IMR-90 (cell line): ENCODE data around the gene CAPS. TPM values are rescaled to one million over a fixed set of nuclear protein-coding genes. Genes with fewer than 3 reads are reported as not detected.
A peak's percentile ranks its signal among the peaks of the same experiment; 100 is the strongest.

ENCODE experiments used
- ATAC-seq: fragments of 200-7000 bp; cut with Tn5 transposase; 2 replicates; pipeline ENCODE4 v1.9.1; 2020; ENCODE audit warnings: low read depth, mild to moderate bottlenecking, moderate library complexity
- BruUV-seq: library from RNA; stranded (reverse); fragments of 400-500 nt; replicated peaks from 2 replicates; lab custom pipeline; 2021; lab: Mats Ljungman, UMichigan
- CTCF ChIA-PET: fragments of 300-600 bp; formaldehyde crosslinking; extraction: SDS; loops from one replicate; lab custom pipeline; 2021; ENCODE audit warnings: antibody characterized with exemption; lab: Yijun Ruan, JAX
- POLR2A ChIA-PET: fragments of 300-600 bp; sonication (Branson Sonifier 250); formaldehyde crosslinking; loops from one replicate; lab custom pipeline; 2022; ENCODE audit warnings: antibody characterized with exemption; ENCODE audit not compliant: unreplicated experiment; lab: Charles Lee
- DNase-seq: peaks from one replicate; pipeline ENCODE4 v3.0.0; 2013
- H2AFZ ChIP-seq: replicated peaks from 2 replicates; pipeline ENCODE3; 2013; ENCODE audit warnings: low read length, mild to moderate bottlenecking; ENCODE audit not compliant: poor library complexity
- H2AK5ac ChIP-seq: 2 replicates; pipeline ENCODE4 v1.6.1; 2013; ENCODE audit warnings: low read depth, low read length, inconsistent platforms
- H2AK9ac ChIP-seq: replicated peaks from 2 replicates; pipeline ENCODE3; 2013; ENCODE audit warnings: mild to moderate bottlenecking, low read depth, low read length, moderate library complexity; ENCODE audit not compliant: poor library complexity
- H2BK120ac ChIP-seq: 2 replicates; pipeline ENCODE4 v1.6.1; 2013; ENCODE audit warnings: low read depth, low read length, inconsistent platforms
- H2BK15ac ChIP-seq: 3 replicates; pipeline ENCODE4 v1.6.1; 2013; ENCODE audit warnings: low read depth, low read length, inconsistent platforms
- H2BK20ac ChIP-seq: 2 replicates; pipeline ENCODE4 v1.6.1; 2013; ENCODE audit warnings: low read depth, mild to moderate bottlenecking, inconsistent platforms, low read length, moderate library complexity
- H2BK5ac ChIP-seq: 2 replicates; pipeline ENCODE4 v1.6.1; 2013; ENCODE audit warnings: mild to moderate bottlenecking, low read depth, low read length, inconsistent platforms; ENCODE audit not compliant: poor library complexity, severe bottlenecking
- H3K14ac ChIP-seq: replicated peaks from 2 replicates; pipeline ENCODE4 v1.6.1; 2013; ENCODE audit warnings: low read depth, low read length, inconsistent platforms
- H3K18ac ChIP-seq: 2 replicates; pipeline ENCODE4 v1.6.1; 2013; ENCODE audit warnings: low read depth, low read length, control low read depth
- H3K23ac ChIP-seq: 2 replicates; pipeline ENCODE4 v1.6.1; 2013; ENCODE audit warnings: low read depth, low read length, inconsistent platforms
- H3K27ac ChIP-seq: 2 replicates; pipeline ENCODE4 v1.5.1; 2013; ENCODE audit warnings: mild to moderate bottlenecking, control low read depth, low read length; ENCODE audit not compliant: insufficient read depth
- H3K27me3 ChIP-seq: 2 replicates; pipeline ENCODE4 v1.6.1; 2013; ENCODE audit warnings: low read length; ENCODE audit not compliant: control insufficient read depth, insufficient read depth
- H3K36me3 ChIP-seq: 2 replicates; pipeline ENCODE4 v1.6.1; 2013; ENCODE audit warnings: low read length, mixed read lengths; ENCODE audit not compliant: control insufficient read depth, insufficient read depth
- H3K4ac ChIP-seq: 2 replicates; pipeline ENCODE4 v1.6.1; 2013; ENCODE audit warnings: low read depth, low read length, inconsistent platforms
- H3K4me1 ChIP-seq: 2 replicates; pipeline ENCODE4 v1.6.1; 2013; ENCODE audit warnings: low read length, mixed read lengths; ENCODE audit not compliant: control insufficient read depth, insufficient read depth
- H3K4me2 ChIP-seq: 2 replicates; pipeline ENCODE4 v1.6.1; 2013; ENCODE audit warnings: low read depth, mild to moderate bottlenecking, control low read depth, low read length, moderate library complexity
- H3K4me3 ChIP-seq: 2 replicates; pipeline ENCODE4 v1.5.1; 2013; ENCODE audit warnings: low read depth, mild to moderate bottlenecking, control low read depth, low read length, moderate library complexity; ENCODE audit not compliant: insufficient read depth
- H3K56ac ChIP-seq: 2 replicates; pipeline ENCODE4 v1.6.1; 2013; ENCODE audit warnings: low read length, inconsistent platforms; ENCODE audit not compliant: insufficient read depth; ENCODE audit errors: extremely low read depth
- H3K79me1 ChIP-seq, 2 experiments: 2 replicates each; pipeline ENCODE4 v1.6.1; 2013; ENCODE audit warnings: low read length in 2 of 2, inconsistent platforms in 1 of 2, low read depth in 1 of 2
- H3K9ac ChIP-seq: 2 replicates; pipeline ENCODE4 v1.6.1; 2013; ENCODE audit warnings: low read depth, low read length, control low read depth
- H3K9me1 ChIP-seq: 2 replicates; pipeline ENCODE4 v1.6.1; 2013; ENCODE audit warnings: low read length, inconsistent platforms; ENCODE audit not compliant: insufficient read depth
- H3K9me3 ChIP-seq: 2 replicates; pipeline ENCODE4 v1.6.1; 2013; ENCODE audit warnings: low read length; ENCODE audit not compliant: control insufficient read depth, insufficient read depth
- H4K20me1 ChIP-seq: 2 replicates; pipeline ENCODE4 v1.6.1; 2013; ENCODE audit warnings: low read length, inconsistent platforms; ENCODE audit not compliant: insufficient read depth
- H4K5ac ChIP-seq: 2 replicates; pipeline ENCODE4 v1.6.1; 2013; ENCODE audit warnings: mild to moderate bottlenecking, low read depth, low read length, control low read depth
- H4K8ac ChIP-seq, 2 experiments: 2 replicates each; pipeline ENCODE4 v1.6.1; 2013; ENCODE audit warnings: low read depth in 2 of 2, low read length in 2 of 2, control low read depth in 1 of 2, inconsistent platforms in 1 of 2
- H4K91ac ChIP-seq: 2 replicates; pipeline ENCODE4 v1.6.1; 2013; ENCODE audit warnings: low read depth, low read length, inconsistent platforms; ENCODE audit not compliant: insufficient read depth
- ELK1 ChIP-seq: fragments of 150-350 bp; IDR thresholded peaks from 2 replicates; pipeline ENCODE4 v1.6.1; 2016; ENCODE audit warnings: low read depth, mild to moderate bottlenecking, low read length, moderate library complexity, borderline replicate concordance
- MAFK ChIP-seq: IDR thresholded peaks from 2 replicates; pipeline ENCODE4 v1.6.1; 2012; ENCODE audit warnings: low read depth, low read length, improper control_type of control experiment
- MXI1 ChIP-seq: IDR thresholded peaks from 2 replicates; pipeline ENCODE4 v1.6.1; 2012; ENCODE audit warnings: low read depth, mild to moderate bottlenecking, low read length, moderate library complexity, borderline replicate concordance
- RCOR1 ChIP-seq: IDR thresholded peaks from 2 replicates; pipeline ENCODE4 v1.6.1; 2012; ENCODE audit warnings: mild to moderate bottlenecking, low read length, improper control_type of control experiment; ENCODE audit not compliant: insufficient replicate concordance
- RFX5 ChIP-seq: IDR thresholded peaks from 2 replicates; pipeline ENCODE4 v1.8.0; 2012; ENCODE audit warnings: low read depth, mild to moderate bottlenecking, low read length, moderate library complexity
- USF2 ChIP-seq: fragments of 150-350 bp; IDR thresholded peaks from 2 replicates; pipeline ENCODE4 v1.6.1; 2017; ENCODE audit warnings: mild to moderate bottlenecking, antibody characterized with exemption, low read length, low read depth
- WGBS, 2 experiments: methylation state at CpG; one replicate each; pipeline versions ENCODE4 v1.1.5 to v1.1.7; 2013; ENCODE audit warnings: missing lambda C conversion rate in 2 of 2; ENCODE audit not compliant: insufficient read length in 1 of 2; ENCODE audit errors: extremely low coverage in 2 of 2; 5-methylcytosine and 5-hydroxymethylcytosine counted together
- dilution Hi-C: fragments of 300-500 bp; cut with HindIII; formaldehyde crosslinking; loops from one replicate; pipeline ENCODE4 v1.14.3; 2018; ENCODE audit warnings: low sequenced_read_pairs; ENCODE audit not compliant: unreplicated experiment
- in situ Hi-C: fragments of 300-500 bp; cut with MboI; formaldehyde crosslinking; loops from 3 replicates; pipeline ENCODE4 v1.14.3; 2019; ENCODE audit warnings: low sequenced_read_pairs, inconsistent platforms, mixed read lengths
- intact Hi-C: fragments of 100-400 bp; cut with micrococcal nuclease; formaldehyde crosslinking; loops from 2 replicates; pipeline ENCODE4 v1.10.0; 2022
- polyA plus RNA-seq, 3 experiments: library from polyadenylated mRNA; depleted of rRNA; stranded (reverse); fragments of >200 nt; gene quantifications; 2 replicates each; pipeline ENCODE4 v1.2.3, GENCODE V29; 2012; ENCODE audit warnings: low replicate concordance in 1 of 3
- total RNA-seq: library from RNA; depleted of rRNA; stranded (reverse); fragments of >200 nt; gene quantifications from 2 replicates; pipeline ENCODE4 v1.2.3, GENCODE V29; 2012

The CAPS gene
- total and polyA plus RNA-seq, 2 of the 4 experiments (the other 2 are of a cell fraction): 0.54 to 4.9 TPM

GRCh38 chr19:5940260-5941208 lies 26.5 kb downstream of the CAPS start:
- intact Hi-C loops (no loop called here), dilution Hi-C loops (no loop called here), in situ Hi-C loops (no loop called here)
- H3K9ac ChIP-seq: no peak overlapping the region
- no peak for DNase-seq
- no peak overlapping the region for H2BK15ac ChIP-seq
- H3K4me3 ChIP-seq: no peak overlapping the region
- H2BK20ac ChIP-seq: no peak overlapping the region
- H3K4me1 ChIP-seq: peaks cover 40% of the 10 kb centered on the region
- no peaks in the 10 kb centered on the region for H3K27me3 ChIP-seq
- H3K4ac ChIP-seq: no peak overlapping the region; the same call in 1 of the 2 replicates
- no peak overlapping the region for H3K23ac ChIP-seq
- POLR2A ChIA-PET: no interaction called here
- H3K4me2 ChIP-seq: no peak overlapping the region
- H3K14ac ChIP-seq: no peak overlapping the region
- H2AK9ac ChIP-seq: no peak overlapping the region
- BruUV-seq: no TSS peak
- no peak overlapping the region for H4K5ac ChIP-seq
- no peak overlapping the region for H2BK5ac ChIP-seq
- peak overlapping the region; percentile 17; the same call in 1 of the 2 replicates for H2AK5ac ChIP-seq
- TF ChIP-seq RFX5: no peak
- no peak for TF ChIP-seq RCOR1
- no peak for TF ChIP-seq MAFK
- TF ChIP-seq MXI1: no peak
- TF ChIP-seq ELK1: no peak
- no peak for TF ChIP-seq USF2
- peaks cover 45% of the 10 kb centered on the region for H3K9me1 ChIP-seq
- H4K20me1 ChIP-seq: peaks cover 43% of the 10 kb centered on the region
- H3K18ac ChIP-seq: no peak overlapping the region
- H3K27ac ChIP-seq: no peak overlapping the region
- no peak overlapping the region for H4K8ac ChIP-seq
- H3K56ac ChIP-seq: no peak overlapping the region
- 91% methylated on average over 8 of the region's 21 CpGs; no CpG with 5 or more reads in 1 of the 2 experiments for WGBS, 2 experiments
- H2BK120ac ChIP-seq: no peak overlapping the region
- H2AFZ ChIP-seq: no peak overlapping the region
- H3K9me3 ChIP-seq: no peaks in the 10 kb centered on the region
- no peak overlapping the region for H4K91ac ChIP-seq
- H3K36me3 ChIP-seq: peaks cover 37% of the 10 kb centered on the region
- peaks cover 48 to 91% of the 10 kb centered on the region in 2 experiments for H3K79me1 ChIP-seq
- CTCF ChIA-PET: interaction anchor here (0.6 kb wide), 1 partner anchor 125 kb away, joined by 3 read pairs; no protein-coding TSS in a partner anchor
- no peak for ATAC-seq
